Type B pancreatic cell (in vitro differentiated cells): ENCODE measurements around the gene EIF1AD. TPM values are rescaled to one million over a fixed set of nuclear protein-coding genes. Genes with fewer than 3 reads are reported as not detected.

Experiments used
- DNase-seq: peaks from one replicate; pipeline ENCODE4 v3.0.0; 2021; ENCODE audit warnings: mixed read lengths; ENCODE audit not compliant: unreplicated experiment; ENCODE audit errors: extremely low spot score
- H3K27ac Mint-ChIP-seq: 2 replicates; pipeline ENCODE4 v1.8.0; 2021; ENCODE audit warnings: mild to moderate bottlenecking, mixed read lengths
- H3K27me3 Mint-ChIP-seq: 2 replicates; pipeline ENCODE4 v1.8.0; 2021; ENCODE audit warnings: mixed read lengths
- H3K36me3 Mint-ChIP-seq: 2 replicates; pipeline ENCODE4 v1.8.0; 2021; ENCODE audit warnings: mixed read lengths
- H3K4me1 Mint-ChIP-seq: one replicate; pipeline ENCODE4 v1.8.0; 2021; ENCODE audit warnings: mixed read lengths; ENCODE audit not compliant: unreplicated experiment
- H3K4me3 Mint-ChIP-seq: 2 replicates; pipeline ENCODE4 v1.8.0; 2021; ENCODE audit warnings: mild to moderate bottlenecking, mixed read lengths
- H3K9me3 Mint-ChIP-seq: 2 replicates; pipeline ENCODE4 v1.8.0; 2021; ENCODE audit warnings: mixed read lengths
- CTCF ChIP-seq: fragments of 200-600 bp; sonication (generic); conservative IDR thresholded peaks from 2 replicates; pipeline ENCODE4 v1.5.0; 2021; ENCODE audit warnings: antibody characterized with exemption, mild to moderate bottlenecking
- total RNA-seq: library from RNA; stranded (reverse); gene quantifications from 2 replicates; pipeline ENCODE4 v1.2.1, GENCODE V29; 2021; ENCODE audit warnings: low replicate concordance

Gene EIF1AD
- total RNA-seq, 1 donor from 2014 or later: 44.8 TPM

- Mint-ChIP-seq H3K36me3 (no peaks in the 10 kb centered on the region), H3K4me1 (no peaks in the 10 kb centered on the region), H3K4me3 (no peak overlapping the region), H3K27ac (no peak overlapping the region), H3K9me3 (no peaks in the 10 kb centered on the region), H3K27me3 (peaks cover 15% of the 10 kb centered on the region)
- DNase-seq: no peak
- TF ChIP-seq CTCF: no peak
Measured at GRCh38 chr11:66020212-66020611, 18.3 kb upstream of the EIF1AD start.

GRCh38 chr11:66017321-66017720 lies 15.4 kb upstream of the EIF1AD start:
- no peak for TF ChIP-seq CTCF
- Mint-ChIP-seq H3K27me3 (no peaks in the 10 kb centered on the region), H3K4me1 (no peaks in the 10 kb centered on the region), H3K4me3 (no peak overlapping the region), H3K27ac (no peak overlapping the region), H3K9me3 (no peaks in the 10 kb centered on the region), H3K36me3 (no peaks in the 10 kb centered on the region)
- DNase-seq: no peak

GRCh38 chr11:66016793-66017177 lies 14.8 kb upstream of the EIF1AD start:
- Mint-ChIP-seq H3K27me3 (no peaks in the 10 kb centered on the region), H3K36me3 (no peaks in the 10 kb centered on the region), H3K4me1 (no peaks in the 10 kb centered on the region), H3K9me3 (no peaks in the 10 kb centered on the region), H3K27ac (no peak overlapping the region), H3K4me3 (no peak overlapping the region)
- DNase-seq: no peak
- TF ChIP-seq CTCF: no peak

- no peak overlapping the region for H3K4me3 Mint-ChIP-seq
- H3K36me3 Mint-ChIP-seq: no peaks in the 10 kb centered on the region
- H3K27me3 Mint-ChIP-seq: peaks cover 3% of the 10 kb centered on the region
Measured at GRCh38 chr11:66015936-66016792, 14.2 kb upstream of the EIF1AD start.

GRCh38 chr11:66015454-66015881 lies 13.5 kb upstream of the EIF1AD start:
- no peaks in the 10 kb centered on the region for H3K4me1 Mint-ChIP-seq
- H3K36me3 Mint-ChIP-seq: no peaks in the 10 kb centered on the region
- no peaks in the 10 kb centered on the region for H3K9me3 Mint-ChIP-seq
- no peak for TF ChIP-seq CTCF
- H3K27ac Mint-ChIP-seq: no peak overlapping the region
- H3K27me3 Mint-ChIP-seq: peaks cover 4% of the 10 kb centered on the region
- H3K4me3 Mint-ChIP-seq: no peak overlapping the region
- no peak for DNase-seq

More at GRCh38 chr11:66015936-66016792, 14.2 kb upstream of the EIF1AD start:
- no peak overlapping the region for H3K27ac Mint-ChIP-seq
- no peak for TF ChIP-seq CTCF
- H3K9me3 Mint-ChIP-seq: no peaks in the 10 kb centered on the region
- no peak for DNase-seq
- H3K4me1 Mint-ChIP-seq: no peaks in the 10 kb centered on the region
